Tibial nerve (tissue), 4 donors: Measurements from ENCODE around the gene NFAM1.

Source experiments
- CTCF ChIP-seq, 5 experiments: fragments of 200-600 bp in 3 of 5; fragments of 450-650 bp in 2 of 5; sonication (generic) in 3 of 5; IDR thresholded peaks; one replicate each; pipeline ENCODE4 v1.5.1; 2016 to 2019; ENCODE audit warnings: antibody characterized with exemption in 5 of 5, mild to moderate bottlenecking in 3 of 5, moderate library complexity in 2 of 5
- EP300 ChIP-seq, 2 donors: sonication (generic); formaldehyde crosslinking; IDR thresholded peaks; one replicate each; pipeline ENCODE4 v1.6.1; 2017; ENCODE audit warnings: antibody characterized with exemption in 2 of 2, mild to moderate bottlenecking in 1 of 2
- POLR2A ChIP-seq, 2 donors: fragments of 450-650 bp; IDR thresholded peaks; one replicate each; pipeline ENCODE4 v1.6.1; 2017; ENCODE audit warnings: antibody characterized with exemption in 2 of 2, mild to moderate bottlenecking in 2 of 2, moderate library complexity in 2 of 2

- TF ChIP-seq CTCF (IDR thresholded peaks at IDR 0.05) (no peak), POLR2A (IDR thresholded peaks at IDR 0.05) (no peak), EP300 (IDR thresholded peaks at IDR 0.05) (no peak)
These were observed 32.6 kb downstream of the NFAM1 start for GRCh38 chr22:42399315-42400271.
